T-helper 2 cell (primary cell): ENCODE results near the gene JARID2.
A peak's percentile ranks its signal among the peaks of the same experiment; 100 is the strongest.

Experiments used
- DNase-seq, 5 experiments: peaks; one replicate each; pipeline versions ENCODE4 v3.0.0 to v3.0.0-alpha.2; 2012 to 2022

The JARID2 gene

GRCh38 chr6:15382712-15383111 lies 136.8 kb downstream of the JARID2 start:
- DNase-seq, result no peak

GRCh38 chr6:15384901-15385300 lies 139.0 kb downstream of the JARID2 start:
- DNase-seq, result no peak

GRCh38 chr6:15385521-15385920 lies 139.7 kb downstream of the JARID2 start:
- DNase-seq, result no peak

- DNase-seq, result no peak
These were observed 140.4 kb downstream of the JARID2 start for GRCh38 chr6:15386110-15386755.

GRCh38 chr6:15386756-15387112 lies 140.9 kb downstream of the JARID2 start:
- peak in 1 of 5 experiments; percentile 41 for DNase-seq

- DNase-seq, result peak in 1 of 5 experiments; percentile 79
These were observed 141.2 kb downstream of the JARID2 start for GRCh38 chr6:15387118-15387517.

GRCh38 chr6:15389084-15389764 lies 143.4 kb downstream of the JARID2 start:
- no peak for DNase-seq

- DNase-seq, result no peak
These were observed 144.2 kb downstream of the JARID2 start for GRCh38 chr6:15389765-15390723.

- no peak for DNase-seq
These were observed 145.6 kb downstream of the JARID2 start for GRCh38 chr6:15391500-15391899.

- DNase-seq, result no peak
These were observed 146.3 kb downstream of the JARID2 start for GRCh38 chr6:15392182-15392581.

GRCh38 chr6:15393605-15394004 lies 147.7 kb downstream of the JARID2 start:
- DNase-seq, result no peak

- DNase-seq, result peak in 2 of 5 experiments; percentile 17 to 72
These were observed 149.2 kb downstream of the JARID2 start for GRCh38 chr6:15395087-15395486.

- no peak for DNase-seq
These were observed 150.9 kb downstream of the JARID2 start for GRCh38 chr6:15396808-15397207.

- peak in 1 of 5 experiments; percentile 78 for DNase-seq
These were observed 152.9 kb downstream of the JARID2 start for GRCh38 chr6:15398633-15399275.

GRCh38 chr6:15399641-15400470 lies 154.0 kb downstream of the JARID2 start:
- no peak for DNase-seq

- peak in 1 of 5 experiments; percentile 47 for DNase-seq
These were observed 154.7 kb downstream of the JARID2 start for GRCh38 chr6:15400572-15401004.

- DNase-seq, result no peak
These were observed 155.3 kb downstream of the JARID2 start for GRCh38 chr6:15401120-15401519.

GRCh38 chr6:15401769-15402250 lies 155.9 kb downstream of the JARID2 start:
- no peak for DNase-seq

GRCh38 chr6:15402406-15403045 lies 156.7 kb downstream of the JARID2 start:
- DNase-seq, result no peak

GRCh38 chr6:15403094-15403755 lies 157.4 kb downstream of the JARID2 start:
- DNase-seq, result no peak

GRCh38 chr6:15404685-15404980 lies 158.8 kb downstream of the JARID2 start:
- no peak for DNase-seq
